HG03342 (cell line): Measurements from ENCODE around the gene TSPOAP1.

Experiments used
- ATAC-seq: cut with Tn5 transposase; IDR thresholded peaks from one replicate; pipeline ENCODE4 v1.9.1; 2021; ENCODE audit warnings: mild to moderate bottlenecking, moderate library complexity; ENCODE audit not compliant: unreplicated experiment

The TSPOAP1 gene

DNA sequence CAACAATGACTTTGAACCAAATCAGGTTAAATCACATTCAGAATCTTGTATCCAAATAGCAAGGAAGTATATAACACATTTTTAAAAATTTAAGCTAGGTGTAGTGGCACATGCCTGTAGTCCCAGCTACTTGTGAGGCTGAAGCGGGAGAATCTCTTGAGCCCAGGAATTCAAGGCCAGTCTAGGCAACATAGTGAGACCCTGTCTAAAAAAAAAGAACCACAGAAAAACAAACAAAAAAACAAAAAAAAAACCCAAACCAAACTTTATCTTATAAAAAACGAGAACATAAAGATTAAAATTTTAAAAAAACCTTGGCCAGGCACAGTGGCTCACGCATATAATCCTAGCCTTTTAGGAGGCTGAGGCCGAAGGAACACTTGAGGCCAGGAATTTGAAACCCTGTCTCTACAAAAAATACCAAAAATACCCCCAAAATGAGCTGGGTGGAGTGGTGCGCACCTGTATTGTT lies 11.8 kb upstream of the TSPOAP1 start:
- ATAC-seq, result no peak

DNA sequence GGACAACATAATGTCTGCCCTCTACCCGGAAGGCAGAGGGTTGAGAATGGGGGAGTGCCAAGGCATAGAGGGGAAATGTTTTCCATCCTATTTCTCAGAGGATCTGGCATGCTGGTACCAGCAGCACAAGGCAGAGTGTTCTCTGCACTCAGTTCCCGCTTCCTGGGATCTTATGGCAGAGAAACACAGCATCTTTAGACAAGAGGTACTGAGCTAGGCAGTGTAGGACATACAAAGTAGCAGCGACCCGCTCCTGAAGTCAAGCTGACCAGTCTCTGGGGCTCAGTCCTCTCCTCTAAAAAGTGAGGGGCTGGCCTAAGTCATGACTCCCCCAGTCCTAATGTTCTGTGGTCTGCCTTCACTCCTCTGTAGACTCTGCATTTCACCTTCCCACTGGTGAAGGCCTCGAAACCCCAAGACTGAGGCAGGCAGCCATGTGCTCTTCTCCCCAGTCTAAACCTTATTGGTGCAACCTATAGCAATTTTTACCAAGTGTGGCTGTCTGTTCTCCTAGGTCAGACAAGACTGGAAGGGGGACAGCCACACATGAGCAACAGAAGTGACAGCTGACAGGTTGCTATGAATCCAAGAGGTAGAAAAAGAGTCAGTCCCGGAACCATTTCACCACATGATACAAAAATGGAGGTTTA lies 11.3 kb upstream of the TSPOAP1 start:
- ATAC-seq, result no peak

GRCh38 chr17:58338841-58339754 lies 10.5 kb upstream of the TSPOAP1 start:
- no peak for ATAC-seq

DNA sequence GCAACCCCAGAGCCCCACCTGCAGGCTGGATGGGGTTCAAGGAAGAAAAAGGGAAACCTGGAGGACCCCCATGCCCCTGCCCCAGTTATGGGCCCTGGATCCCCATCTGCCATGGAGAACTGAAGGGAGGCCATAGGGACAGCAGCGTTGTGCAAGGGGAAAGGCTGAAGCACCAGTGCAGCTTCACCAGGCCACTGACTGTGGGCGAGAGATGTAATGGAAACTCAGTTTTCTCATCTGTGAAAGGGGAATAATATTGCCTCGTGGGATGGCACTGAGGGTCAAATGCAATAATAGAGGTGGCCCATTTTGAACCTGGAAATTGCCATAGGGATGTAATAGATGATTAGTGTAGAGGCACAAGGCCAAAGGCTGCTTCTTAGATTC lies 9.9 kb upstream of the TSPOAP1 start:
- ATAC-seq, result no peak

- peak; percentile 51 for ATAC-seq
These were observed 9.2 kb upstream of the TSPOAP1 start for GRCh38 chr17:58337600-58338453.

- ATAC-seq, result no peak
These were observed 8.6 kb upstream of the TSPOAP1 start for GRCh38 chr17:58337210-58337599.

DNA sequence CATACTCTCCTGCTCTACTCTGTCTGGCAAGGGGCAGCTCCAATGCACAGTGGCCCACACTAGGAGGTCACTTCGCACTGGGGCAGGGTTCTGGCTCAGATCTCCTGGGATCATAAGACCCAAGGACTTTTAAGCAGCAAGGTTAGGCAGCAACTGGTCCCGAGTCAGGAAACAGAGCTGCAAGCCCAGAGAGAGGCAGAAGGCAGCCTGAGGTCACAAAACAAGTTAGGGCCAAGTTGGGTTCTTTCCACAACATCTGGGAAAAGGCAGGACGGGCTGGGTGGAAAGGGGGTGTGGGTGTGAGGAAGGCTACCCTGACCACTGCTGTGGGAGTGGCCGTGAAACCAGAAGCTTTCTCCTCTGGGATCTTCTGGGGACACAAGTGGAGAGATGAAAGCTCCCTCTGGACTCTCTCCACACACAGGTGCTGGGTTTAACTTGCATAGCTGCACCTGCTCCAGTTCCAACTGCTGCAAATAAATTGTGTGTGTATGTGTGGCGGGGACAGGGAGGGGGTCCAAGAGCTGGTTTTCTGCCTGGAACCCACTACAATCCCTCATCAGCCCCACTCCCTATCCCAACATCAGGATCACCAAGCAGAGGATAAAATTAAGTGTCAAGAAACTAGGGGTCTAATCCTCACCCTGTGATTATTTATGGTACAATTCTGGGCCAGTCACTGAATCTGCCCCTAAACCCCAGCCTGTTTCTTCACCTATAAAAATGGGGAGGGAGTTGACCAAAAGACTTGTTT lies 8.0 kb upstream of the TSPOAP1 start:
- ATAC-seq, result no peak

- no peak for ATAC-seq
These were observed 7.3 kb upstream of the TSPOAP1 start for GRCh38 chr17:58335779-58336455.

DNA sequence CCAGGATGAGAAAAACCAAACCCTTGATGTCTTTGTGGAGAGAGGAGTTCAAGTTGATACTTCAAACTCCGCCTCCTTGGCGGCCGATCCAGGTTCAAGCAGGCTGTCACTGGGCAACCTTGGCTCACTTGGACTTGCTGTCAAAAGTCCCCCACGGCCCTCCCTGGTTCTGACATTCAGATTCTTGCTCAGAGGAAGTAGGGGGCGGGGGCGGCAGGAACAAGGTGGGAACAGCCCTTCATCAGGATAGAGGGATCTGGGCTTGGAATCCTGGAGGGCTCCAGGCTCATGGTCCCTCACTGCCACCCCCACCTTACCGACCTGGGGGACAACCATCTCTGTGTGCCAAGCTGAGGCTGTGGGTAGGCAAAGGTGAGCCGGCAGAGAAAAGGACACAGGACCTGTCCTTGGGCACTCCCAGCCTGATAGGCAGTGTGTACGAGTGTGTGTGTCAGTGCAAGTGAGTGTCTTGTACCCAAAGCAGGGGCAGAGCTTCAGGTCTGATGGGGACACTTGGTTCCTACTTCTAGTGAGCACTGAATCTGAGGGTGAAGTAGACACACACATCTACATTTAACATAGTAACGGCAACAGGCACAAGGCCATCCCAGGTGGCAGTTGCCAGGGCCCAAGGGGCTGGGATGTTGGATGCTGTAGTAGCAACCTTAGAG lies 6.6 kb upstream of the TSPOAP1 start:
- ATAC-seq, result no peak

DNA sequence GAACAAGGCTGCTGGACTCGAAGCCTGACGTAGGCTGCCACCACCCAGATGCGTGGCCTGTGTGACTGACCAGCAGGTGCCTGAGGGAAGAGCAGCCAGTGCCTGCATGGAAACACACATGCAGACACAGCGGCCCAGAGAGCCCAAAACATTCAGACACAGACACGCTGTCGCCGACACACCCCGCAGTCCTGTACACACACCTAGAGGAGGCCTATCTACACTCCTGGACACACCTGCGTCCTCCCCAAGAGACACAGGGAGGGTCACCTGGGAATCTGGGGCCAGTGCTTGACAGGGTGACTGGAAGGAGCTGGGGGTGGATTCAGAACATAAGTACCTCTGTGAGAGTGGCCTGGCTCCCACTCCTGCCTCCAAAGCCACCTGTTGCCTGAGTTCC lies 6.1 kb upstream of the TSPOAP1 start:
- ATAC-seq, result no peak

GRCh38 chr17:58334256-58334655 lies 5.7 kb upstream of the TSPOAP1 start:
- ATAC-seq, result no peak

DNA sequence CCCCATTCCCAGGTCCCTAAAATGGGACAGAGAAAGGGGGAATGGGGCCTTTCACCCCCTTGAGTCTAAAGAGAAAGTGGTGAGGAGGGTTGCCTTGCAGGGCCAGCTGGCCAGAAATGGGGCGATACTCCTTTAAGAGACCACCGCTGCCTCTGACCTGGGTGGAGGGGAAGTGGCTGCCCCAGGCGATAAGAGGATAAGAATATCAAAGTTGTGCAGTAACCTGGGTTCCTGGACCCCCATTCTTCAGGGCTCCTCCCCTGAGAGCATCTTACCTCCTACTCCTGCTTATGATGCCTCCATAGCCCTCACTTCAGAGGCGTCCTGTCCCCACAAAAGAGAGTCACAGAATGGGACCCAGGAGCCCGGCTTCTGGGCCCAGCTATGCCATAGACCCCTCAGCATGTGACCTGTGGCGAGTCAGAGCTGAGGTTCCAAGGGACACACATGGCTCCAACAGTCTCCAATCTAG lies 5.2 kb upstream of the TSPOAP1 start:
- ATAC-seq, result no peak

GRCh38 chr17:58332778-58333735 lies 4.5 kb upstream of the TSPOAP1 start:
- no peak for ATAC-seq

DNA sequence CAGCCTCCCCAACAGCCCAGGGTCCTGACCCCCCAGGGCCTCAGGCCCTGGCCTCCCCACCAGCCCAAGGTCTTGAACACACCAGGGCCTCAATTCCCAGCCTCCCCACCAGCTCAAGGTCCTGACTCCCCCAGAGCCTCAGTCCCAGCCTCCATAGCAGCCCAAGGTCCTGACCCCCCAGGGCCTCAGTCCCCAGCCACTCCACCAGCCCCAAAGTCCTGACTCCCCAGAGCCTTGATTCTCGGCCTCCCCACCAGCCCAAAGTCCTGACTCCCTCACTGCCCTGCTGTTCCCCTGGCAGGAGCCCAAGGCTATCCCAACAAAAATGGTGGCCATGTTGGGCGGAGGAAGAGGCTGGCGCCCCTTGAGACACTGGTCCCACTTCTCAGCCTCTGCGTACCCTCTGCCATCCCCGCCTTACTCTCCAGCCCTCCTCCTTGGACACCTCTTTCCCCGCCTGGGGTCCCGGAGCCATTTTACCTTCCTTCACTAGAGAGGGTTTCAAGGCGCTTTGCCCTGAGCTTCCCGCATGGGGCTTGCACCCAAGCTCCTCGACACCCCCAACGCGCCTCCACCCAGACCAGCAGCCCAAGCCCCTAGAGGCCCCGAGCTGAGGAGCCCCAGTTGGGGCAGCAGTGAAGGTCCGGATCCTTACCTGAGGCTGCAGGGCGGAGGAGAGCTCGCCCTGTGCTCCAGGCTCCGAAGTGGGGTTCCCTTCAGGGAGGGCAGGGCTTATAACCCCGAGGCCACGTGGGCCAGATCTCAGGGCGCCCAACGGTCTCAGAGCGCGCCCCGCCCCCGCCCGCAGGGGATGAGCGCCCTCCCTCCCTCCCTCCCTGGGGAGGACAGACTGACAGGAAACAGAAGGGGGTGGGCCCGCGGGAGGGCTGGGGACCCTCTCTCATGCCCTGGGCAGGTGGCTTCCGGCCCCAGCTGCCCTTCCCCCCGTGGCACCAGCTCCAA lies 3.5 kb upstream of the TSPOAP1 start:
- ATAC-seq, result no peak

GRCh38 chr17:58330997-58331814 lies 2.6 kb upstream of the TSPOAP1 start:
- no peak for ATAC-seq

GRCh38 chr17:58330538-58330996 lies 2.0 kb upstream of the TSPOAP1 start:
- ATAC-seq, result no peak
